DND-41 (cell line): ENCODE data around the gene ETS2.

Experiments used
- CTCF ChIP-seq: IDR thresholded peaks from 2 replicates; pipeline ENCODE4 v1.5.1; 2012; ENCODE audit warnings: borderline replicate concordance, low read length, moderate library complexity, mild to moderate bottlenecking; ENCODE audit not compliant: poor library complexity, severe bottlenecking; ENCODE audit errors: extremely low read depth
- EZH2 ChIP-seq: IDR thresholded peaks from 3 replicates; pipeline ENCODE4 v1.6.1; 2012; ENCODE audit warnings: borderline replicate concordance, low read depth, mild to moderate bottlenecking, moderate library complexity, low read length, inconsistent platforms; ENCODE audit not compliant: severe bottlenecking

GRCh38 chr21:38821248-38821647 lies 15.5 kb downstream of the ETS2 start:
- TF ChIP-seq CTCF (no peak), EZH2 (no peak)
